ENCODE measurements around the gene IZUMO1. TPM values are rescaled to one million over a fixed set of nuclear protein-coding genes. Genes with fewer than 3 reads are reported as not detected.
A peak's percentile ranks its signal among the peaks of the same experiment; 100 is the strongest.
"Not testable (repeated sequence)": the region's sequence is repeated elsewhere in the genome, so short reads cannot be mapped to it uniquely, and the experiment has no call there.

IZUMO1 gene
- total RNA-seq, 2 donors from 2014 or later: 1.6 to 14.5 TPM

- 29 to 47% methylated on average over 11 of the region's 11 CpGs for WGBS, 2 donors
- Histone ChIP-seq H3K27me3 (no peaks in the 10 kb centered on the region), H3K36me3 (replicated peaks in 1 of 2; ENCODE audit: insufficient read depth in 1 of 2, low read depth in 2 of 2) (no peaks in the 10 kb centered on the region), H3K27ac (peak overlapping the region; percentile 18 to 93 (median 88)), H3K4me1 (peaks cover 73% of the 10 kb centered on the region), H3K9me3 (no peaks in the 10 kb centered on the region), H3K4me3 (no peak overlapping the region)
- DNase-seq: peak in 3 of 4 donors; percentile 40 to 61 (median 44)
- intact Hi-C loops (cut with DNase I): no loop called here
- ATAC-seq: peak; percentile 20
- TF ChIP-seq CTCF (IDR thresholded peaks at IDR 0.05): no peak
- TF ChIP-seq POLR2A (IDR thresholded peaks at IDR 0.05): no peak
Measured at GRCh38 chr19:48768994-48769713, 22.4 kb upstream of the IZUMO1 start.

DNA sequence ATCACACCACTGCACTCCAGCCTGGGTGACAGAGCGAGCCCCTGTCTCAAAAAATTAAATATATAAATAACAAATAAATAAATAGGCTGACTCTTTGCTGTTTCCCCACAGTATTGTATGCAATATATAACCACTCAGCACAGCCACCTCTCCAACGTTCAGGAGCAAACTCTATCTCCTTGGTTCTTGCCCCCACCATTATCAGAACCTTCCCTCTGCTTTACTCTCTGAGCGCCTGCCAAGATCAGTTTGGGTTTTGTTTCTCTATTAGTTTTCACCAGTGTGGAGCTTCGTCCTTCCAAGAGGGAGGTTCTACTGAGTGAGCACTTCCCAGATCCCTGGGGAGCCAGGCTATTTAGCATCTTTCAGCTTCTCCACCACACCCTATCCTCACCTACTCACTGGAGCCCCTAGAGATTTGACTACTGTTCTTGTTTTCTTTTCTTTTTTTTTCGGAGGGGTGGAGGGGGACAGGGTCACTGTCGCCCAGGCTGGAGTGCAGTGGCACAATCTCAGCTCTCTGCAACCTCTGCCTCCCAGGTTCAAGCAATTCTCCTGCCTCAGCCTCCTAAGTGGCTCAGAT is 21.6 kb upstream of the IZUMO1 start:
- DNase-seq: peak in 1 of 4 donors; percentile 31
- H3K36me3 ChIP-seq (replicated peaks in 1 of 2; ENCODE audit: insufficient read depth in 1 of 2, low read depth in 2 of 2); intact Hi-C loops (cut with DNase I); ATAC-seq; H3K27me3 ChIP-seq; H3K9me3 ChIP-seq; H3K4me3 ChIP-seq: not testable (repeated sequence)
- 26 to 27% methylated on average over 6 of the region's 6 CpGs for WGBS, 2 donors
- Histone ChIP-seq H3K27ac (peak overlapping the region in 3 of 4 donors; percentile 83 to 93 (median 92)), H3K4me1 (peaks cover 64% of the 10 kb centered on the region)

DNA sequence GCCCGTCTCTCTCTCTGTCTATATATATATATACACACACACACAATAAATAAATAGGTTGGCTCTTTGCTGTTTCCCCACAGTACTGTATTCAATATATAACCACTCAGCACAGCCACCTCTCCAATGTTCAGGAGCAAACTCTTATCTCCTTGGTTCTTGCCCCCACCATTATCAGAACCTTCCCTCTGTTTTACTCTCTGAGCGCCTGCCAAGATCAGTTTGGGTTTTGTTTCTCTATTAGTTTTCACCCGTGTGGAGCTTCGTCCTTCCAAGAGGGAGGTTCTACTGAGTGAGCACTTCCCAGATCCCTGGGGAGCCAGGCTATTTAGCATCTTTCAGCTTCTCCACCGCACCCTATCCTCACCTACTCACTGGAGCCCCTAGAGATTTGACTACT is 19.1 kb upstream of the IZUMO1 start:
- DNase-seq: peak in 1 of 4 donors; percentile 14
- H3K27me3 ChIP-seq; H3K36me3 ChIP-seq (replicated peaks in 1 of 2; ENCODE audit: insufficient read depth in 1 of 2, low read depth in 2 of 2); ATAC-seq; H3K4me3 ChIP-seq; H3K9me3 ChIP-seq; intact Hi-C loops (cut with DNase I): not testable (repeated sequence)
- 22 to 32% methylated on average over 5 of the region's 5 CpGs for WGBS, 2 donors
- Histone ChIP-seq H3K4me1 (peaks cover 41% of the 10 kb centered on the region), H3K27ac (peak overlapping the region in 2 of 4 donors; percentile 36 to 37)

DNA sequence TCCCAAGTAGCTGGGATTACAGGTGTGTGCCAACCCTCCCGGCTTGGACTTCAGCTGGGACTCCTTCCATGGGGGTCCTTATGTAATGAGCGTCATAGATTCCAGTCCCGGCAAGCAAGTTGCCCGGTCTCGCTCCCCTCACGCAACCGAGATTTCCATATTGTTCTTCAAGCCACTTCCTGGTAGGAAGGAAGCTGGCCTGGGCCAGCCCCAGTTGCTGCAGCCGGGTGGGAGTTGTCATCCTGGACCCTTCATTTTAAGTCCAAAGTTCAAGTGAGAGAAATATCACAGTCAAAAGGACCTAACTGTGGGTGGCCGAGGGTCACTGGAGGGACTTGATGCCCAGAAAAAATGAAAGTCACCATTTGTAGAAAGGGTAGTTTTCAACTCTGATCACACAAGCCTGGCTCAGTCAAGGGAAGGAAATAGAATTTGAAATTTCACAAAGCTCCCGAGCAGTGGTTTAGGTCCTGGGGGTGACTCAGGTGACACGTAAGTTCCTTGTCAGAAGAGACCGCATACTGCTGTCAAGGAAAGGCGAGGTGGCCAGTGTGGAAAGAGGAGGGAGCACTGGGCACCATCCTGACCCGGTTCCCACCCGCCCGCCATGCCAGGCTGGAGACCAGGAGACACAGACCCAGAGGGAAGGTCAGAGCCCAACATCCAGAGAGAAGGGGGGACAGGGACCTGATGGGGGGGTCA is 13.9 kb upstream of the IZUMO1 start:
- 75 to 82% methylated on average over 16 of the region's 16 CpGs for WGBS, 2 donors
- TF ChIP-seq POLR2A (IDR thresholded peaks at IDR 0.05): no peak
- TF ChIP-seq CTCF (IDR thresholded peaks at IDR 0.05): no peak
- Histone ChIP-seq H3K27ac (peak overlapping the region in 1 of 4 donors; percentile 34), H3K9me3 (no peaks in the 10 kb centered on the region), H3K4me1 (peaks cover 5% of the 10 kb centered on the region), H3K36me3 (replicated peaks in 1 of 2; ENCODE audit: insufficient read depth in 1 of 2, low read depth in 2 of 2) (no peaks in the 10 kb centered on the region), H3K4me3 (no peak overlapping the region), H3K27me3 (no peaks in the 10 kb centered on the region)
- DNase-seq: peak in 1 of 4 donors; percentile 6
- intact Hi-C loops (cut with DNase I): no loop called here
- peak; percentile 31 for ATAC-seq

GRCh38 chr19:48757741-48758144 is 11.0 kb upstream of the IZUMO1 start:
- ATAC-seq: no peak
- peak in 1 of 4 donors; percentile 4 for DNase-seq
- no peaks in the 10 kb centered on the region for H3K36me3 ChIP-seq (replicated peaks in 1 of 2; ENCODE audit: insufficient read depth in 1 of 2, low read depth in 2 of 2)
- no peak overlapping the region for H3K27ac ChIP-seq
- H3K4me1 ChIP-seq: peaks cover 24% of the 10 kb centered on the region
- no peak overlapping the region for H3K4me3 ChIP-seq
- H3K27me3 ChIP-seq: no peaks in the 10 kb centered on the region
- WGBS, 2 donors: 88 to 92% methylated on average over 5 to 14 of the region's 14 CpGs
- TF ChIP-seq CTCF (IDR thresholded peaks at IDR 0.05): no peak
- no peak for TF ChIP-seq POLR2A (IDR thresholded peaks at IDR 0.05)
- intact Hi-C loops (cut with DNase I): no loop called here
- H3K9me3 ChIP-seq: no peaks in the 10 kb centered on the region
